Uterus (tissue), 4 donors: ENCODE results near the gene PDLIM1. TPM values are rescaled to one million over a fixed set of nuclear protein-coding genes. Genes with fewer than 3 reads are reported as not detected.
A peak's percentile ranks its signal among the peaks of the same experiment; 100 is the strongest.

Experiments
- DNase-seq, 2 donors: peaks; one replicate each; pipeline ENCODE4 v3.0.0-alpha.2; 2019 to 2020
- H3K27ac ChIP-seq, 2 donors: fragments of 200-600 bp; sonication (generic); 1 replicate in 1 of 2; 2 replicates in 1 of 2; pipeline ENCODE4 v1.5.1; 2016 to 2018
- H3K27me3 ChIP-seq, 2 donors: fragments of 200-600 bp; sonication (generic); one replicate each; pipeline ENCODE4 v1.5.1; 2018 to 2019; ENCODE audit warnings: control low read depth in 1 of 2
- H3K36me3 ChIP-seq, 2 donors: fragments of 200-600 bp; sonication (generic); one replicate each; pipeline ENCODE4 v1.5.1; 2019; ENCODE audit warnings: control low read depth in 1 of 2
- H3K4me1 ChIP-seq, 2 donors: fragments of 200-600 bp; sonication (generic); one replicate each; pipeline ENCODE4 v1.5.1; 2018 to 2019; ENCODE audit warnings: control low read depth in 1 of 2
- H3K4me3 ChIP-seq, 2 donors: fragments of 200-600 bp; sonication (generic); 1 replicate in 1 of 2; 2 replicates in 1 of 2; pipeline ENCODE4 v1.5.1; 2018 to 2019; ENCODE audit warnings: mild to moderate bottlenecking in 1 of 2
- H3K9me3 ChIP-seq, 2 donors: fragments of 200-600 bp; sonication (generic); one replicate each; pipeline ENCODE4 v1.5.1; 2019; ENCODE audit warnings: control low read depth in 1 of 2
- POLR2A ChIP-seq, 2 donors: fragments of 450-650 bp; IDR thresholded peaks; one replicate each; pipeline ENCODE4 v1.6.1; 2016; ENCODE audit warnings: antibody characterized with exemption in 2 of 2, mild to moderate bottlenecking in 1 of 2, moderate library complexity in 1 of 2
- intact Hi-C: fragments of 100-400 bp; cut with DNase I; formaldehyde crosslinking; loops from one replicate; pipeline ENCODE4 v1.15.1; 2023; ENCODE audit warnings: low total_unique reads
- total RNA-seq, 4 donors: library from RNA; depleted of rRNA in 3 of 4; stranded (reverse); fragments of >200 nt in 3 of 4; gene quantifications; one replicate each; pipeline versions ENCODE4 v1.1.0 to v1.2.4, GENCODE V29; 2014 to 2023
- TF ChIP-seq, protein P1 (sequence below), 4 experiments: fragments of 200-600 bp in 2 of 4; fragments of 450-650 bp in 2 of 4; sonication (generic) in 2 of 4; IDR thresholded peaks; one replicate each; pipeline ENCODE4 v1.5.1; 2016 to 2019; ENCODE audit warnings: antibody characterized with exemption in 4 of 4, mild to moderate bottlenecking in 2 of 4, moderate library complexity in 1 of 4
- donor health status: DM: yes; HTN: yes; CAD: no.

PDLIM1 gene
- total RNA-seq, 4 donors from 2014 or later: 14.0 to 192 (median 86.7) TPM

DNA sequence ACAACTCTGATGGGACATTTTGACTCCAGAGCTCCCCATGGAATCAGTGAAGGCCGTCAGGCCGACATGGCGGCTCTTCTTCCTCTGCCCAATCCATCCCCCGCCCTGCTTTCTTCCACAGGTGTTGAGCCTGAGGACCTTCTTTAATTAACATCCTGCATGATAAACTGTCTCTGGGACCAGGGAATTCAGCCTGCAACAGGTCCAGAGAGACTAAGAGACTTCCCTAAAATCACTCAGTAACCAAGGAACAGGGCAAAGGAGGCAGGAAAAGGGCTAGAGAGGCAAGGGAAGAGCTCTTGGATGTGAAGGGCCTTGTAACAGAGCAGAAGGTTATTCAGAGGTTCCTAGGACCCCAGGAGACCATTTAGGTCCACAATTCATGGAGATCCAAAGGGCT is 6.0 kb upstream of the PDLIM1 start:
- no peaks in the 10 kb centered on the region for H3K27me3 ChIP-seq
- no peak overlapping the region for H3K4me3 ChIP-seq
- H3K4me1 ChIP-seq: no peaks in the 10 kb centered on the region
- no peaks in the 10 kb centered on the region for H3K36me3 ChIP-seq
- TF ChIP-seq, protein P1, sequence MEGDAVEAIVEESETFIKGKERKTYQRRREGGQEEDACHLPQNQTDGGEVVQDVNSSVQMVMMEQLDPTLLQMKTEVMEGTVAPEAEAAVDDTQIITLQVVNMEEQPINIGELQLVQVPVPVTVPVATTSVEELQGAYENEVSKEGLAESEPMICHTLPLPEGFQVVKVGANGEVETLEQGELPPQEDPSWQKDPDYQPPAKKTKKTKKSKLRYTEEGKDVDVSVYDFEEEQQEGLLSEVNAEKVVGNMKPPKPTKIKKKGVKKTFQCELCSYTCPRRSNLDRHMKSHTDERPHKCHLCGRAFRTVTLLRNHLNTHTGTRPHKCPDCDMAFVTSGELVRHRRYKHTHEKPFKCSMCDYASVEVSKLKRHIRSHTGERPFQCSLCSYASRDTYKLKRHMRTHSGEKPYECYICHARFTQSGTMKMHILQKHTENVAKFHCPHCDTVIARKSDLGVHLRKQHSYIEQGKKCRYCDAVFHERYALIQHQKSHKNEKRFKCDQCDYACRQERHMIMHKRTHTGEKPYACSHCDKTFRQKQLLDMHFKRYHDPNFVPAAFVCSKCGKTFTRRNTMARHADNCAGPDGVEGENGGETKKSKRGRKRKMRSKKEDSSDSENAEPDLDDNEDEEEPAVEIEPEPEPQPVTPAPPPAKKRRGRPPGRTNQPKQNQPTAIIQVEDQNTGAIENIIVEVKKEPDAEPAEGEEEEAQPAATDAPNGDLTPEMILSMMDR (IDR thresholded peaks at IDR 0.05): no peak
- no peak for TF ChIP-seq POLR2A (IDR thresholded peaks at IDR 0.05)
- no peak overlapping the region for H3K27ac ChIP-seq
- DNase-seq: no peak
- intact Hi-C loops: no loop called here
- no peaks in the 10 kb centered on the region for H3K9me3 ChIP-seq

DNA sequence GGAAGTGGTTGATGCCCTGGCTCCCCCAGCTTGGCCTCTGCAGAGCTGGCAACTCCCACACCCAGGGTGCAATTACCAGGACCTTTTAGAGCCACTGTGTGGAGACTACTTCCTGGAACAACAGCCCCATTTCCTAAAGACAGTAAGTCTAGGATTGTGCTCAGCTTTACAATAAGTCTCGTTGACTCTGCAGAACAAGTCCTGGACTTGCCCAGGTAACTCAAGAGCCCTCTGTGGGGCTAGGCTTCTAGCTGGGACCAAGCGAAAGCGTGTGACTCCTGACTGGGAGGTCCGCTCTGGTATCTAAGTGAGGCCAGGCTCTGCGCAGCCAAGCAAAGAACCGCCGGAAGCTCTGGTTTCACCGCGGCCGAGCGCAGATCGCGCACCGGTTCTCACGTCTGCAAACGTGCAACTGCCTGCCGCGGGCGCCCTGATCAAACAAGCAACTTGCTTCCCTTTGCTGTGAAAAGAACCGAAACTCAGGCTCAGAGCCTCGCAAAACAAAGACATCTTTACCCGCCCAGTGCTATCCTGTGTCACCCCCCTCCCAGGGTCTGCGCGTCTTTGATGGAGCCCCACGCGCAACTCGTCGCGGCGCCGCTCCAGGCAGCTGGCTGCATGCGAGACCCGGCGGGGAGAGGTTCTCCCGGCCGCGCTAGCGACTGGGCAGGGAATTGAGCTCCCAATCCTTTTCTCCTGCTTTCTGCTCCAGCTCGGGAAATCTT is 4.4 kb upstream of the PDLIM1 start:
- Histone ChIP-seq H3K27me3 (no peaks in the 10 kb centered on the region), H3K9me3 (no peaks in the 10 kb centered on the region), H3K4me3 (peak overlapping the region; percentile 10 to 40), H3K27ac (peak overlapping the region in 1 of 2 donors; percentile 35), H3K36me3 (no peaks in the 10 kb centered on the region), H3K4me1 (no peaks in the 10 kb centered on the region)
- peak in 1 of 2 donors; percentile 46 for DNase-seq
- intact Hi-C loops: no loop called here
- TF ChIP-seq, protein P1 (IDR thresholded peaks at IDR 0.05): no peak
- no peak for TF ChIP-seq POLR2A (IDR thresholded peaks at IDR 0.05)

DNA sequence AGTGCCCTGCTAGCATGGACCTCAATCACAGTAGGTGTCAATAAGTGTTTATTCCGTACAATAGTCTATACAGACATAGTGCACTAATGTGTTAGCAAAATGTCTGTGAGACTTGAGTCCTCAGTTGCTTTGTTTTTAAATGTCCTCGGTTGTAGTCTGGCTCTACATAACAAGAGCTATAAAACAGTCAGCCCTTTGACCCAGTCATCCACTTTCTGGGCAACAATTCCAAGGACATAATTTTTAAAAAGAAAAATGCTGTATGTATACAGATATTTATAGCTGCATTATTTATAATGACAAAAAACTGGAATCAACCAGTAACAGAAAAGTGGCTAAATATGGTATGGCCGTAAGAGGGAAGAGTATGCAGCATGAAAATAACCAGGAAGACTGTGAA is 2.8 kb upstream of the PDLIM1 start:
- no peak overlapping the region for H3K4me3 ChIP-seq
- intact Hi-C loops: no loop called here
- H3K27me3 ChIP-seq: no peaks in the 10 kb centered on the region
- no peaks in the 10 kb centered on the region for H3K36me3 ChIP-seq
- no peak for TF ChIP-seq POLR2A (IDR thresholded peaks at IDR 0.05)
- TF ChIP-seq, protein P1 (IDR thresholded peaks at IDR 0.05): no peak
- peak overlapping the region in 1 of 2 donors; percentile 45 for H3K27ac ChIP-seq
- peaks cover 0 to 3% of the 10 kb centered on the region in 2 donors for H3K4me1 ChIP-seq
- H3K9me3 ChIP-seq: no peaks in the 10 kb centered on the region
- no peak for DNase-seq

DNA sequence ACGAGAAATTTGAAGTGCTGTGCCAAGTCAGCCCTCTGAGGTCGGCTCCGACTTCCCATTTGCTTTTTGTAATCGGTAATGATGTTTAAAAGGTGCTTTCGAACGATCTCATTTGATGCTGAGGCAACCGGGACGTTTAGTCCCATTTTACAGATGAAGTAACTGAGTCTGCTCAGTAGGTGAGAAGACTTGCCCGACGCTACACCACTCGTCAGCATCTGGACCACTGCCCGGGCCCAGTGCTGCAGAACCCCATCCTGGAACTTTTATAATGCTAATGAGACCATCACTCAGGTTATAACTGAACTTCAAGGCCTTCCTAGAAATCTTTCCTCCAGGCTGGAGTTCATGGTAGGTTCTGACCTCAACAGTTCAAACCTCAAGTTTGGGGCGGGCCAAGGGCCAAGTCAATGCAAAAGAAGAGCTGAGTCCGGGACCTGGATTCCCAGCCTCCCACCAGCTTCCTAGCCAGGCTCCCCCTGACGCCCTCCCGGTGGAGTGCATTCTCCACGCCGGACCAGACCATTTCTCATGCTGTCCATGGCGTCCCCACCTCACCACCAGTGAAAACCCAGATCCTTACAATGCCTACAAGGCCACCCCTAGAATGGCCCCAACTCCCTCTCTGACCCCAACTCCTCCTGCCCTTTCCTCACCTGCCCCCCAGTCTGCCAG is 699 bp upstream of the PDLIM1 start:
- TF ChIP-seq POLR2A (IDR thresholded peaks at IDR 0.05): no peak
- TF ChIP-seq, protein P1 (IDR thresholded peaks at IDR 0.05): no peak
- Histone ChIP-seq H3K4me1 (peaks cover 0 to 3% of the 10 kb centered on the region in 2 donors), H3K4me3 (peak overlapping the region; percentile 79 to 83), H3K27me3 (no peaks in the 10 kb centered on the region), H3K36me3 (no peaks in the 10 kb centered on the region), H3K9me3 (no peaks in the 10 kb centered on the region), H3K27ac (peak overlapping the region; percentile 83 to 88)
- intact Hi-C loops: no loop called here
- no peak for DNase-seq

DNA sequence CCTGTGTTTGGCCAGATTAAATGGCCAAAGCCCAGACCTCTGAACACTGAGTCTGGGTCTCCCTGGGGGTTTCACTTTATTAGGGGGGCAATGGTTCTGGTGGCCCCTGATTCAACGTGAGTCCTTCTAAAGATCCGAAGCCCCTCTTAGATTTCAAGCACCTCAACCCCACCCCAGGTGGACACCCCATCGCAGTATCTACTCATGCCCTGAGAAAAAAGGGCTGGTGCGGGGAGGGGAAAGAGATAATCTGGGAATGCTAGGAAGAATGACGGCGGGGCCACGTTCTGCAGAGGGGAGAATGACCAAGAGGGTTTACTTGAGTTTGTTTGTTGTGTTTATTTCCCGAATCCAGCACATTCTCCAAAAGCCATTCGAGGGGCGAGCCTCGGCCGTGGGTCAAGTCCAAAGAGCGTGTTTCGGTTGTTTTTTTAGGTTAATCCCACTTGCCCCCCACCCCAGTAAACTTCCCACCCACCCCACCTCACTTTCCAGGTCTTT is 832 bp downstream of the PDLIM1 start:
- no peaks in the 10 kb centered on the region for H3K36me3 ChIP-seq
- H3K27me3 ChIP-seq: no peaks in the 10 kb centered on the region
- no peak for DNase-seq
- H3K4me1 ChIP-seq: peaks cover 0 to 3% of the 10 kb centered on the region in 2 donors
- intact Hi-C loops: no loop called here
- peak overlapping the region; percentile 79 to 83 for H3K4me3 ChIP-seq
- H3K27ac ChIP-seq: peak overlapping the region; percentile 83 to 88
- no peaks in the 10 kb centered on the region for H3K9me3 ChIP-seq
- no peak for TF ChIP-seq POLR2A (IDR thresholded peaks at IDR 0.05)
- TF ChIP-seq, protein P1 (IDR thresholded peaks at IDR 0.05): no peak
